Endothelial cell of umbilical vein (primary cell): ENCODE measurements around the gene NUDT14. TPM values are rescaled to one million over a fixed set of nuclear protein-coding genes. Genes with fewer than 3 reads are reported as not detected.

Source experiments
- BruUV-seq: library from RNA; stranded (reverse); fragments of 400-500 nt; replicated peaks from 2 replicates; lab custom pipeline; 2021; lab: Mats Ljungman, UMichigan
- CTCF ChIA-PET: fragments of 300-600, 350-600 bp; sonication (Branson Sonifier 250); formaldehyde crosslinking; loops from one replicate; lab custom pipeline; 2021; ENCODE audit warnings: antibody characterized with exemption, inconsistent platforms; lab: Charles Lee
- POLR2A ChIA-PET: fragments of 300-600, 350-600 bp; sonication (Branson Sonifier 250); formaldehyde crosslinking; loops from one replicate; lab custom pipeline; 2021; ENCODE audit warnings: antibody characterized with exemption, inconsistent platforms; lab: Charles Lee
- DNase-seq: peaks from one replicate; pipeline ENCODE4 v3.0.0-alpha.2; 2011; ENCODE audit warnings: low read depth, low spot score
- FAIRE-seq: peaks from 2 replicates; lab custom pipeline; 2011; peaks lifted over from hg19 to GRCh38; lab: Jason Lieb, UNC
- H2AFZ ChIP-seq: 2 replicates; pipeline ENCODE4 v1.6.0; 2012; ENCODE audit warnings: low read depth, low read length, control low read depth, inconsistent platforms
- H3K27ac ChIP-seq: 2 replicates; pipeline ENCODE4 v1.5.1; 2011; ENCODE audit warnings: low read depth, mild to moderate bottlenecking, control low read depth, low read length, moderate library complexity; ENCODE audit not compliant: insufficient read depth
- H3K27me3 ChIP-seq, 2 experiments: 2 replicates each; pipeline versions ENCODE4 v1.6.0 to v1.6.1; 2011; ENCODE audit warnings: low read length in 2 of 2, mixed read lengths in 1 of 2; ENCODE audit not compliant: control insufficient read depth in 2 of 2, insufficient read depth in 2 of 2
- H3K36me3 ChIP-seq, 2 experiments: 2 replicates in 1 of 2; 3 replicates in 1 of 2; pipeline ENCODE4 v1.5.1; 2011; ENCODE audit warnings: low read length in 2 of 2, mild to moderate bottlenecking in 1 of 2, moderate library complexity in 1 of 2; ENCODE audit not compliant: control insufficient read depth in 2 of 2, insufficient read depth in 2 of 2; ENCODE audit errors: extremely low read depth in 1 of 2
- H3K4me1 ChIP-seq: 3 replicates; pipeline ENCODE4 v1.5.1; 2011; ENCODE audit warnings: mild to moderate bottlenecking, low read length; ENCODE audit not compliant: control insufficient read depth, insufficient read depth; ENCODE audit errors: extremely low read depth
- H3K4me2 ChIP-seq: 2 replicates; pipeline ENCODE4 v1.6.1; 2011; ENCODE audit warnings: low read length, control low read depth, mixed read lengths; ENCODE audit not compliant: insufficient read depth
- H3K4me3 ChIP-seq, 3 experiments: fragments of 200-600 bp in 1 of 3; sonication (generic), shearing (Covaris generic) in 1 of 3; replicated peaks in 1 of 3; 2 replicates each; pipeline ENCODE4 v1.5.1; 2011 to 2016; ENCODE audit warnings: control low read depth in 3 of 3, low read length in 3 of 3, mild to moderate bottlenecking in 2 of 3, inconsistent platforms in 1 of 3, low read depth in 1 of 3, moderate library complexity in 1 of 3; ENCODE audit not compliant: insufficient read depth in 1 of 3
- H3K79me2 ChIP-seq: 2 replicates; pipeline ENCODE4 v1.6.0; 2012; ENCODE audit warnings: low read length, inconsistent platforms; ENCODE audit not compliant: control insufficient read depth, insufficient read depth
- H3K9ac ChIP-seq: replicated peaks from 2 replicates; pipeline ENCODE3; 2011; ENCODE audit warnings: low read length, control low read depth; ENCODE audit not compliant: insufficient read depth; ENCODE audit errors: extremely low read depth
- H3K9me1 ChIP-seq: replicated peaks from 3 replicates; pipeline ENCODE4 v1.6.0; 2011; ENCODE audit warnings: mild to moderate bottlenecking, low read length; ENCODE audit not compliant: control insufficient read depth, insufficient read depth; ENCODE audit errors: extremely low read depth
- H3K9me3 ChIP-seq: replicated peaks from 2 replicates; pipeline ENCODE4 v1.5.1; 2012; ENCODE audit warnings: low read length, inconsistent platforms; ENCODE audit not compliant: control insufficient read depth, insufficient read depth
- H4K20me1 ChIP-seq: replicated peaks from 2 replicates; pipeline ENCODE3; 2011; ENCODE audit warnings: mild to moderate bottlenecking, low read length; ENCODE audit not compliant: control insufficient read depth, insufficient read depth; ENCODE audit errors: extremely low read depth
- CTCF ChIP-seq, 2 donors: IDR thresholded peaks; 1 replicate in 1 of 2; 2 replicates in 1 of 2; pipeline ENCODE4 v1.5.1; 2011; ENCODE audit warnings: low read length in 2 of 2, mild to moderate bottlenecking in 2 of 2, moderate library complexity in 2 of 2, control low read depth in 1 of 2, inconsistent platforms in 1 of 2, low read depth in 1 of 2; ENCODE audit not compliant: insufficient read depth in 1 of 2; ENCODE audit errors: extremely low read depth in 1 of 2
- EZH2 ChIP-seq: IDR thresholded peaks from 2 replicates; pipeline ENCODE4 v1.6.1; 2012; ENCODE audit warnings: borderline replicate concordance, low read depth, mild to moderate bottlenecking, moderate library complexity, low read length, inconsistent platforms; ENCODE audit not compliant: severe bottlenecking
- FOS ChIP-seq: IDR thresholded peaks from 2 replicates; pipeline ENCODE4 v1.6.1; 2011; ENCODE audit warnings: mild to moderate bottlenecking, low read length, moderate library complexity, borderline replicate concordance; ENCODE audit not compliant: insufficient read depth
- GATA2 ChIP-seq: IDR thresholded peaks from 2 replicates; pipeline ENCODE4 v1.7.0; 2011; ENCODE audit warnings: low read depth, mild to moderate bottlenecking, moderate library complexity, mixed read lengths, low read length; ENCODE audit not compliant: insufficient read length, insufficient read depth
- JUN ChIP-seq: IDR thresholded peaks from 2 replicates; pipeline ENCODE4 v1.6.1; 2011; ENCODE audit warnings: borderline replicate concordance, low read depth; ENCODE audit not compliant: insufficient read length, insufficient read depth
- MAX ChIP-seq: IDR thresholded peaks from 2 replicates; pipeline ENCODE4 v1.6.1; 2011; ENCODE audit not compliant: insufficient read depth, insufficient read length
- MYC ChIP-seq: IDR thresholded peaks from one replicate; pipeline ENCODE4 v1.6.1; 2011; ENCODE audit warnings: mild to moderate bottlenecking, low read depth, low read length
- POLR2A ChIP-seq: IDR thresholded peaks from 2 replicates; pipeline ENCODE4 v1.6.1; 2012; ENCODE audit warnings: low read depth, mild to moderate bottlenecking, control low read depth, low read length
- POLR2AphosphoS5 ChIP-seq: IDR thresholded peaks from 2 replicates; pipeline ENCODE4 v1.6.1; 2012; ENCODE audit warnings: low read depth, mild to moderate bottlenecking, control low read depth, low read length, moderate library complexity; ENCODE audit not compliant: insufficient read depth
- dilution Hi-C: fragments of 300-500 bp; cut with MboI; formaldehyde crosslinking; loops from one replicate; pipeline ENCODE4 v1.15.0; 2019; ENCODE audit warnings: low sequenced_read_pairs; ENCODE audit not compliant: extremely low pct_ligation_motif_present
- intact Hi-C: fragments of 100-400 bp; cut with micrococcal nuclease; formaldehyde crosslinking; loops from one replicate; pipeline ENCODE4 v1.10.0; 2022
- polyA plus RNA-seq, 4 experiments: library from polyadenylated mRNA; depleted of rRNA in 3 of 4; stranded (reverse) in 3 of 4; unstranded in 1 of 4; fragments of >200 nt; gene quantifications; 2 replicates each; pipeline versions ENCODE4 v1.2.1 to v1.2.3, GENCODE V29; 2011 to 2012; ENCODE audit warnings: missing spikeins in 1 of 4
- total RNA-seq: library from RNA; stranded (reverse); gene quantifications from 2 replicates; pipeline ENCODE4 v1.2.3, GENCODE V29; 2021

The NUDT14 gene
- total and polyA plus RNA-seq, 2 donors (not counting 3 experiments of a cell fraction or from before 2014, with no cell fraction given), result 97.7 to 103 TPM

DNA sequence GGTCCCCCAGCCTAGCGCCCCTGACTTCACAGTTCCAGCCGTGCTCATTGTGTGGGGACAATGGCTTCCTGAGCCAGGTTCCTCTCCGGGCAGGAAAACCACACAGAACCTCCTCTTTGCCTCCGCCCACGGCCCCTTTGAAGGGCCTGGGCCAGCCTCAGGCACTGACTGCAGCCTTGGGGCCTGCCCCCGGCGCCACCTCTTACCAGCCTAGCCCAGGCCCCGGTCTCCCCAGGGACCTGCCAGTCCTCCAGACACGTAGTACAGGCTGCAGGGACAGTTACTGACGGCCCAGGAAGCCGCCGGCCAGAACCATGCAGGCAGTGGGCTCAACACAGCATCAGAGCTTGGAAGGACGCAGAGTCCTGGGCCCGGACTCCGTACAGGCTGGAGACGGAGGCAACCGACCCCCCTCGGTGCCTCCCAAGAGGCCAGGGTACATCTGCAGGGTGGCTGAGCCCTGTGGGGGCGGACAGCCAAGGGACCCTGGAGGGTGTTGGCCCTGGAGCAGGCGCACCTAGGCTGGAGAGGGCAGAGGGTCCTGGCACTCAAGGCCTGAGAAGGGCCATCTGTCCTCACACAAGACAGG, 20.9 kb upstream of the NUDT14 start:
- no peaks in the 10 kb centered on the region for H3K36me3 ChIP-seq
- no peak overlapping the region for H3K4me2 ChIP-seq
- CTCF ChIA-PET, result interaction anchor here (2.1 to 9.7 kb wide), 3 partner anchors 32 to 150 kb away, joined by 10 to 94 read pairs (median 17); partner anchors contain the start of gene JAG2
- no peaks in the 10 kb centered on the region for H3K79me2 ChIP-seq
- H4K20me1 ChIP-seq, result no peaks in the 10 kb centered on the region
- peaks cover 32% of the 10 kb centered on the region for H3K4me1 ChIP-seq
- TF ChIP-seq POLR2AphosphoS5, result no peak
- no peak for TF ChIP-seq MAX
- no peak for TF ChIP-seq POLR2A
- TF ChIP-seq FOS, result no peak
- no peak for TF ChIP-seq EZH2
- no peak for TF ChIP-seq GATA2
- TF ChIP-seq CTCF (IDR thresholded peaks at IDR 0.05; ENCODE audit: extremely low read depth in 1 of 2, insufficient read depth in 1 of 2, low read depth in 1 of 2, low read length in 2 of 2), result no peak
- no peak for TF ChIP-seq JUN
- no peak for TF ChIP-seq MYC
- DNase-seq (no peak), FAIRE-seq (no peak)
- H3K9ac ChIP-seq, result no peak overlapping the region
- intact Hi-C loops (loop anchor here (10.0 kb wide), 1 partner anchor 53 kb away; no protein-coding TSS in a partner anchor), dilution Hi-C loops (no loop called here)
- no peaks in the 10 kb centered on the region for H3K9me3 ChIP-seq
- no peaks in the 10 kb centered on the region for H3K9me1 ChIP-seq
- POLR2A ChIA-PET, result no interaction called here
- H3K4me3 ChIP-seq, result no peak overlapping the region
- no TSS peak for BruUV-seq
- H2AFZ ChIP-seq, result peak overlapping the region; percentile 21
- peak overlapping the region; percentile 11 for H3K27ac ChIP-seq
- H3K27me3 ChIP-seq, result no peaks in the 10 kb centered on the region
